ENCODE results near the gene RXFP2.

Gene RXFP2

GRCh38 chr13:31739226-31739625 is at the start of gene RXFP2:
Gene RXFP2 (plus strand): TSS chr13:31739526. CDS start chr13:31739613, 87 bp downstream.
- DNase-seq (ENCODE audit: low spot score) = no peak

GRCh38 chr13:31697290-31697689 is 42.0 kb upstream of the RXFP2 start:
- no peak for DNase-seq (ENCODE audit: low spot score)

GRCh38 chr13:31699650-31700049 is 39.7 kb upstream of the RXFP2 start:
- DNase-seq (ENCODE audit: low spot score) = no peak

GRCh38 chr13:31703780-31704179 is 35.5 kb upstream of the RXFP2 start:
- DNase-seq (ENCODE audit: low spot score) = no peak

GRCh38 chr13:31706105-31706504 is 33.2 kb upstream of the RXFP2 start:
- no peak for DNase-seq (ENCODE audit: low spot score)

- DNase-seq (ENCODE audit: low spot score) = no peak
Measured at GRCh38 chr13:31717583-31717982, 21.7 kb upstream of the RXFP2 start.

GRCh38 chr13:31719214-31719613 is 20.1 kb upstream of the RXFP2 start:
- no peak for DNase-seq (ENCODE audit: low spot score)

GRCh38 chr13:31722673-31723072 is 16.7 kb upstream of the RXFP2 start:
- DNase-seq (ENCODE audit: low spot score) = no peak

GRCh38 chr13:31725841-31726240 is 13.5 kb upstream of the RXFP2 start:
- no peak for DNase-seq (ENCODE audit: low spot score)

- DNase-seq (ENCODE audit: low spot score) = no peak
Measured at GRCh38 chr13:31731921-31732320, 7.4 kb upstream of the RXFP2 start.

- DNase-seq (ENCODE audit: low spot score) = no peak
Measured at GRCh38 chr13:31733066-31733465, 6.3 kb upstream of the RXFP2 start.

GRCh38 chr13:31733647-31734046 is 5.7 kb upstream of the RXFP2 start:
- DNase-seq (ENCODE audit: low spot score) = no peak

- DNase-seq (ENCODE audit: low spot score) = peak; percentile 58
Measured at GRCh38 chr13:31742097-31742734, 2.9 kb downstream of the RXFP2 start.

- DNase-seq (ENCODE audit: low spot score) = no peak
Measured at GRCh38 chr13:31747291-31747690, 8.0 kb downstream of the RXFP2 start.

GRCh38 chr13:31747966-31748365 is 8.6 kb downstream of the RXFP2 start:
- no peak for DNase-seq (ENCODE audit: low spot score)

- DNase-seq (ENCODE audit: low spot score) = no peak
Measured at GRCh38 chr13:31749929-31750328, 10.6 kb downstream of the RXFP2 start.

- DNase-seq (ENCODE audit: low spot score) = no peak
Measured at GRCh38 chr13:31755211-31755610, 15.9 kb downstream of the RXFP2 start.

GRCh38 chr13:31755803-31756212 is 16.5 kb downstream of the RXFP2 start:
- DNase-seq (ENCODE audit: low spot score) = no peak

GRCh38 chr13:31756346-31756745 is 17.0 kb downstream of the RXFP2 start:
- DNase-seq (ENCODE audit: low spot score) = no peak

- DNase-seq (ENCODE audit: low spot score) = no peak
Measured at GRCh38 chr13:31761951-31762350, 22.6 kb downstream of the RXFP2 start.

- no peak for DNase-seq (ENCODE audit: low spot score)
Measured at GRCh38 chr13:31764556-31764955, 25.2 kb downstream of the RXFP2 start.

GRCh38 chr13:31765138-31765785 is 25.9 kb downstream of the RXFP2 start:
- DNase-seq (ENCODE audit: low spot score) = no peak

- DNase-seq (ENCODE audit: low spot score) = no peak
Measured at GRCh38 chr13:31767175-31767900, 28.0 kb downstream of the RXFP2 start.

Data from CD4-positive, alpha-beta T cell treated with Interleukin-6 at 100 ng/mL for 8 hours (primary cell).